NOMO-1 treated with DMSO at 0.1 percent for 48 hours (cell line): ENCODE measurements around the gene ELMO1.
A peak's percentile ranks its signal among the peaks of the same experiment; 100 is the strongest.

Experiments used
- DNase-seq: peaks from one replicate; lab custom pipeline; 2025; ENCODE audit not compliant: unreplicated experiment; lab: John Stamatoyannopoulos, UW

Gene ELMO1

GRCh38 chr7:37352251-37352880 is 96.3 kb downstream of the ELMO1 start:
- DNase-seq: no peak

GRCh38 chr7:37351716-37352115 is 96.9 kb downstream of the ELMO1 start:
- no peak for DNase-seq

GRCh38 chr7:37349979-37350590 is 98.6 kb downstream of the ELMO1 start:
- DNase-seq: no peak

- no peak for DNase-seq
Measured at GRCh38 chr7:37348982-37349381, 99.7 kb downstream of the ELMO1 start.

- DNase-seq: no peak
Measured at GRCh38 chr7:37346761-37347160, 101.9 kb downstream of the ELMO1 start.

- no peak for DNase-seq
Measured at GRCh38 chr7:37344886-37345579, 103.6 kb downstream of the ELMO1 start.

- DNase-seq: peak; percentile 91
Measured at GRCh38 chr7:37342688-37343471, 105.8 kb downstream of the ELMO1 start.

- no peak for DNase-seq
Measured at GRCh38 chr7:37342176-37342687, 106.4 kb downstream of the ELMO1 start.

- DNase-seq: no peak
Measured at GRCh38 chr7:37341033-37341630, 107.5 kb downstream of the ELMO1 start.

- no peak for DNase-seq
Measured at GRCh38 chr7:37338966-37339365, 109.7 kb downstream of the ELMO1 start.

GRCh38 chr7:37337522-37337921 is 111.1 kb downstream of the ELMO1 start:
- DNase-seq: no peak

- peak; percentile 92 for DNase-seq
Measured at GRCh38 chr7:37336259-37336658, 112.4 kb downstream of the ELMO1 start.

GRCh38 chr7:37333075-37333474 is 115.6 kb downstream of the ELMO1 start:
- DNase-seq: no peak

GRCh38 chr7:37332243-37333016 is 116.2 kb downstream of the ELMO1 start:
- no peak for DNase-seq

GRCh38 chr7:37330775-37331174 is 117.9 kb downstream of the ELMO1 start:
- DNase-seq: no peak

- DNase-seq: no peak
Measured at GRCh38 chr7:37329940-37330339, 118.7 kb downstream of the ELMO1 start.

GRCh38 chr7:37327288-37327687 is 121.4 kb downstream of the ELMO1 start:
- no peak for DNase-seq

GRCh38 chr7:37323966-37324365 is 124.7 kb downstream of the ELMO1 start:
- DNase-seq: no peak

GRCh38 chr7:37322831-37323230 is 125.8 kb downstream of the ELMO1 start:
- no peak for DNase-seq

- no peak for DNase-seq
Measured at GRCh38 chr7:37320848-37321468, 127.7 kb downstream of the ELMO1 start.
